BE2C (cell line): Measurements from ENCODE around the gene ASB8.

Experiments
- DNase-seq: peaks from one replicate; pipeline ENCODE4 v3.0.0-alpha.2; 2020
- H3K27me3 ChIP-seq: fragments of 250-450 bp; sonication (Bioruptor Pico); 2 replicates; pipeline ENCODE4 v1.5.1; 2020; ENCODE audit warnings: mild to moderate bottlenecking
- H3K36me3 ChIP-seq: fragments of 250-450 bp; sonication (Bioruptor Pico); 2 replicates; pipeline ENCODE4 v1.5.1; 2020; ENCODE audit warnings: mild to moderate bottlenecking
- H3K4me1 ChIP-seq: fragments of 250-450 bp; sonication (Bioruptor Pico); 2 replicates; pipeline ENCODE4 v1.5.1; 2020
- H3K4me3 ChIP-seq: 2 replicates; pipeline ENCODE4 v1.5.1; 2011; ENCODE audit warnings: low read depth, low read length
- H3K9me3 ChIP-seq: fragments of 250-450 bp; sonication (Bioruptor Pico); 2 replicates; pipeline ENCODE4 v1.5.1; 2020
- CTCF ChIP-seq: IDR thresholded peaks from 2 replicates; pipeline ENCODE4 v1.5.1; 2012; ENCODE audit warnings: mild to moderate bottlenecking, low read depth, low read length

Gene ASB8

DNA sequence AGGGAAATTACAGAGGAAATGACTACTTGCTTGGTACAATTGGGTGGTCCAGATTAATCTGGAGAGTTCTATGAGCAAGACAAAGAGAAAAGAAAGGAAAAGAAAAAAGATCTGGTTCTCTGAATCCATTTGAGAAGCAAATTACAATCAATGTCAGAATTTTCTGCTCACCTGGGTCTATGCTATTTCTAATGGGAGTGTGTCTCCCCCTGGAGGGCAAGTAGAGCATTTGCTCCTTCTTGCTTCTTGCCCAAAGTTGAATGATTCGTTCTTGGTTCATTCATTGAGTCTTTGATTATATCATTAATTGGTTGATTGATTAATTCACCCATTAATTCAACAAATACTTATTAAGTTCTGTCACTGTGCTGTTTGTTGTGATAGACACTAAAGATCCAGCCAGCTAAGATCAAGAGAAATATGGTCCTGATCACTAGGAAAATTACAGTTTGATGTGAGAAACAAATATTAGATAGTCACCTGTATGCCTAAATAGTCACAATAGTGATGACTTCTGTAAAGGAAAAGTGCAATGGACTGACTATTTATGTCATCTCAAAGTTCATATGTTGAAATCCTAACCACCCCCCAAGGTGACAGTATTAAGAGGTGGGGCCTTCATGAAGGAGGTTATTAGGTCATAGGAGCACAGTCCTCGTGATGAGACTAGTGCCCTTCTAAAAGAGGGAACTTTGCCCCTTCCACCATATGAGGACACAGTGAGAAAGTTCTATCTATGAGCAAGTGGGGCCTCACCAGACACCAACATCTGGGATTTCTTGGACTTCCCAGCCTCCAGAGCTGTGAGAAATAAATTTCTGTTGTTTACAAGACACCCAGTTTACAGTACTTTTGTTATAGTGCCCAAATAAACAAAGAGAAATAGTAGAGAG is 8.0 kb upstream of the ASB8 start:
- Histone ChIP-seq H3K4me3 (no peak overlapping the region), H3K27me3 (no peaks in the 10 kb centered on the region), H3K36me3 (no peaks in the 10 kb centered on the region), H3K9me3 (no peaks in the 10 kb centered on the region), H3K4me1 (no peaks in the 10 kb centered on the region)
- peak; percentile 52 for DNase-seq
- peak; percentile 97 for TF ChIP-seq CTCF

DNA sequence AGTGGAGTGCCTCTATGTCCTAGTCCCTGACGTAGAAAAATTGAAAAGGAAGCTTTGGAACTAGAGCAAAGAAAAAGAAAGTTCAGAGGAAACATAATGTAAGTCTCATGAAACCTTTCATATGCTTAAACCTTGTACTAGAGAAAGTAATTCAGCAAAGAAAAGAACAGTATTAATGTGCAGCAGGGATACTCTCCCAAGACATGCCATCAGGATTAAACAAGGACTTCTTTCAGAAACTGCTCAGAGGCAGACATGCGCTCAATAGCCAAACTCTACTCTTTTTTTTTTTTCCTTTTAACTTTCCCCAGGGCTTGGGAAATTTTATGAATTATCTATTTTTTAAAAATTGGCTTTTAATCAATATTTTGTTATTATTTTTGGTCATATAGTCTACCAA is 7.1 kb upstream of the ASB8 start:
- H3K27me3 ChIP-seq = no peaks in the 10 kb centered on the region
- no peak for DNase-seq
- no peak overlapping the region for H3K4me3 ChIP-seq
- no peak for TF ChIP-seq CTCF
- no peaks in the 10 kb centered on the region for H3K4me1 ChIP-seq
- no peaks in the 10 kb centered on the region for H3K36me3 ChIP-seq
- H3K9me3 ChIP-seq = no peaks in the 10 kb centered on the region

DNA sequence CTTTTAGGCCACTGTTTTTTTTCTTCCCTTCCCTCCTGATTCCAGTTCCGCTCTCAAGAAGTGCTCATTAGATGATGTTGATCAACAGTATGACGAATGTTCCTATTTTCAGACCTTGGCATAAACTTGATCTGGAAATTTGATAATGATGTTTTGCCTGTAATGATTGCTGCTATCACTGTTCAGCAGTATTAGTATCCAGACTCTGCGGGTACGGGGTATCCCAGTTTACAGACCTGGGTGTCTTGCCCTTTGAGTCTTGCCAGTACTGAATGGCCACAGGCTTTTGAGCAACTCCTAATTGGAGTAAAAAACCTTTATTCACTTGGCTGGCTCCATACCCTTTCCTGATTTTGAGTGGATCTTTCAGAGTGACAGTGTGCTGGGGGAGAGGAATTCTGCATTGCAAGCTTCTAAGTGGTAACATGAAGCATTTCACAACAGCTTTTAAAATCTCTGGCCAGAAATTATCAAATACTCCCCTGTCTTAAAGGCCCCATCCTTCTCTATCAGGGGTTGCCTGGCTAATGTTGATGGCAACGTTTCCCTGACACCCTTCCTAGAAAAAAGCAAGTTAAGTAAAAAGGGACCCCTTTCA is 5.9 kb upstream of the ASB8 start:
- Histone ChIP-seq H3K27me3 (no peaks in the 10 kb centered on the region), H3K4me1 (no peaks in the 10 kb centered on the region), H3K9me3 (no peaks in the 10 kb centered on the region), H3K4me3 (no peak overlapping the region), H3K36me3 (no peaks in the 10 kb centered on the region)
- no peak for TF ChIP-seq CTCF
- no peak for DNase-seq

DNA sequence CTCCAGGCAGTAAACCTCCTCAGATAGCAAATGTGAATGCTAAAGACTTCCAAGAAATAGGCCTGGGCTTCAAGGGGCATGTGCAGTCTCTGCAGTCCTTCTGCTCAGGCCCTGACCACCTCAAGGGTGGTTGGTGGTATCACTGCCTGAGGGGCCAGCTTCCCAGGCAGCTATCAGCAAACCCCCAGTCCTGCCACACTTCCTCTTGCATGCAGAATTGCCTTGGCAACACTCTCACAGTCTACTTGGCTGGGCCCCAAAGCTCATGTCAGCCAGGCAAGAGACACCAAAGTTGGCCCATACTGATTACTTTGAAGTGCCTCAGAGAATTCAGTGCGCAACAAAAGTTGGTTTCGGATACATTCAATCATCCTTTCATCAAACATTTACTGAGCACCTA is 3.5 kb upstream of the ASB8 start:
- Histone ChIP-seq H3K36me3 (no peaks in the 10 kb centered on the region), H3K4me3 (no peak overlapping the region), H3K9me3 (no peaks in the 10 kb centered on the region), H3K4me1 (no peaks in the 10 kb centered on the region), H3K27me3 (no peaks in the 10 kb centered on the region)
- no peak for DNase-seq
- no peak for TF ChIP-seq CTCF

GRCh38 chr12:48160046-48160445 is 2.7 kb upstream of the ASB8 start:
- no peak overlapping the region for H3K4me3 ChIP-seq
- H3K27me3 ChIP-seq = no peaks in the 10 kb centered on the region
- TF ChIP-seq CTCF = no peak
- DNase-seq = no peak
- H3K4me1 ChIP-seq = no peaks in the 10 kb centered on the region
- H3K36me3 ChIP-seq = no peaks in the 10 kb centered on the region
- no peaks in the 10 kb centered on the region for H3K9me3 ChIP-seq

DNA sequence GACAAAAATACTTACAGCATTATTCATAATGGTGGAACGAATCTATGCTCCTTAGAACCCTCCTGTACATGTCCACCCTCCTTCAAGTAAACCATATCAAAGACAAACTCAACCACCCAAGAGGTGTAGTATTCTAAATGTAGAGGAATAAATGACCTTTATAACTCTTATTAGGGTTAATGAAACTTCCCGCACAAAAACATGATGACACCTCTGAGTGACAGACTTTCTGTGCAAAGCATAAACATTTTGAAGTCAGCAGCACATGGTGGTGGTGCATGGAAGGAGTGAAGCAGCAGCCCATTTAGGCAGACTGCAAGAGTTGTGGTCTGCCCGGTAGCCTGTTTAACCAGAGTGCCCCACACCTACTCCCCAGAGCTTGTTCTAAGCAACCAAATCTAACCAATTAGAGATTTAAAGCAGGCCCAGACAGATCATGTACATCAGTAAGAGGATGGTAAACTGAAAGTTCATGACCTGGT is 615 bp upstream of the ASB8 start:
- Histone ChIP-seq H3K4me3 (peak overlapping the region; percentile 93), H3K4me1 (no peaks in the 10 kb centered on the region)
- no peak for DNase-seq

More for the DNA sequence above, 615 bp upstream of the ASB8 start:
- Histone ChIP-seq H3K9me3 (no peaks in the 10 kb centered on the region), H3K36me3 (no peaks in the 10 kb centered on the region; the same call in 1 of the 2 replicates), H3K27me3 (no peaks in the 10 kb centered on the region)
- TF ChIP-seq CTCF = no peak
